Measurements from ENCODE around the gene FAM89B. TPM values are rescaled to one million over a fixed set of nuclear protein-coding genes. Genes with fewer than 3 reads are reported as not detected.

Gene FAM89B
- total RNA-seq, 4 donors from 2014 or later, result 57.8 to 73.3 (median 61.2) TPM

GRCh38 chr11:65549096-65549495 is 23.2 kb upstream of the FAM89B start:
- 75 to 86% methylated on average over 3 of the region's 3 CpGs for WGBS, 2 donors
- TF ChIP-seq CTCF (IDR thresholded peaks at IDR 0.05), result no peak
- no peak for TF ChIP-seq POLR2A (IDR thresholded peaks at IDR 0.05)

DNA sequence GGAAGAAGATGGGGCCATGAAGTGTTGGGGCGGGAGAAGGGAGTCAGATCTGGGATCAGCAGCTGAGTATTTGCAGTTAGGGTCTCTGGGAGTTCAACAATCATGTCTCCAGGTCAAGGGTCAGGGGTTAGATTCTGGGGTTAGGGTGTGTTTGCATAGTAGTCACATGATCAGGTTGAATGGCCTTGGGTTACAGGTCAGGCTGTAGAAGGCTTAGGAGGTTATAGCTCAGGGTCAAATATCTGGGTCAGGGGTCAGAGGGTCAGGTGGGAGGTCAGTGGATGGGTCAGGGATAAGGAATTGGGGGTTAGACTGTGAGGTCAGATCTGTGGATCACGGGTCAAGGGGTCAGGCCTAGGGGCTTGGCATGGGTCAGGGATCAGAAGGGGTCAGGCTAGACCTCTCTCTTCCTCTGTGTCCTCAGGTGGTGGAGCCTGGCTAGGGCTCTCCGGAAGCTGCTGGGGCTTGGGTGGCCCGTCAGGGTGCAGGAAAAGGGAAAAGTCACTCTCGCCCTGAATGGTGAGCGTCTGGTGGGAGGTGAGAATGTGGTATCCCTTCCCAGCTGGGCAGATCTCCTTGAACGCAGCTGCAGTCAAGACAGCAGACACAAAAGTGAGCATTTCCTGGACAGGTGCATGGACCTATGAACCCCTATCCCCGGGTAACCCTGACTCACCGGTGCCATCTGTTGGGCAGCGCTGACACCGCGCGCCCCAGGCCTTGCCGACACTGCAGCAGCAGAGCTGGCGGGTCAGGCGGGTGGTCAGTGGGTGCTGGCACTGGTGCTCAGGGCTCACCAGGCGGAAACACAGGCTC is 20.6 kb upstream of the FAM89B start:
- WGBS, 2 donors, result 59 to 66% methylated on average over 12 to 15 of the region's 17 CpGs
- intact Hi-C loops (cut with DNase I; ENCODE audit: low total_unique reads), result no loop called here
- no peak for DNase-seq (ENCODE audit: low spot score in 2 of 2)
- TF ChIP-seq POLR2A (IDR thresholded peaks at IDR 0.05), result no peak
- TF ChIP-seq CTCF (IDR thresholded peaks at IDR 0.05), result peak in 1 of 3 donors; percentile 21
- H3K4me3 ChIP-seq (ENCODE audit: low read depth, poor library complexity, severe bottlenecking), result no peak overlapping the region

More at GRCh38 chr11:65549096-65549495, 23.2 kb upstream of the FAM89B start:
- no peak for DNase-seq (ENCODE audit: low spot score in 2 of 2)
- intact Hi-C loops (cut with DNase I; ENCODE audit: low total_unique reads), result no loop called here
- H3K4me3 ChIP-seq (ENCODE audit: low read depth, poor library complexity, severe bottlenecking), result no peak overlapping the region

- TF ChIP-seq CTCF (IDR thresholded peaks at IDR 0.05), result no peak
- TF ChIP-seq POLR2A (IDR thresholded peaks at IDR 0.05), result no peak
- 83 to 88% methylated on average over 9 of the region's 9 CpGs for WGBS, 2 donors
- no peak overlapping the region for H3K4me3 ChIP-seq (ENCODE audit: low read depth, poor library complexity, severe bottlenecking)
- intact Hi-C loops (cut with DNase I; ENCODE audit: low total_unique reads), result no loop called here
- DNase-seq (ENCODE audit: low spot score in 2 of 2), result no peak
These were observed 19.9 kb upstream of the FAM89B start for GRCh38 chr11:65552388-65552951.

DNA sequence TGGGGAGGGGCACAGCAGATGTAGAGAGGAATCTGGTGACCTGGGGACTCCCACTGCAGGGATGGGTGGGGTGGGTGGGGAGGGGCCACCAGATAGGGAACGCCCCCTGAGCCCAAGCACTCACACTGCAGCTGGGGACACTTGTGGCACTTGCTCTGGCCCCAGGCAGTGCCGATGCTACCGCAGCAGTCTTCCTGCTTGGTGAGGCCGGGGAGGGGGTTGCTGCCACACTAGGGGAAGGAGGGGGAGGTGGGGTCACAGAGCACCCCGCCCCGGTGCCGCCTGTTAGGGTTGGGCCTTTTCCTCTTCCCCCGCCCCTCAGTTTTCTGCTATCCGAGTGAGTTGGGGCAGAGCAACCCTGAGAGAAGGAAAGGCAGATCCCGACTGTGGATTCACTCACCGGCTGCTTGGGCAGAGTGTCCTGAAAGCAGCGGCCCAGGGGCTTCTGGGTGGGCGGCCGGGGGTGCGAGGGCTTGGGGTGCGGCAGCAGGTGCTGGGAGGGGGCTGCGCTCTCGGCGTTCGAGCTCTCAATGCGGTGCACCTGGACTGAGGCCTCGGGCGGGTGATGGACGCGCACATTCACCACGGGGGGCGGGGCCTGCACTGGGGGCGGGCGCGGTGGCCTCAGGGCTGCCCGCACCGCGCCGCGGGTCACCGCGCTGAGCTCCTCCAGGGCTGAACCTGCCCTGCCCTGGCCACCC is 18.9 kb upstream of the FAM89B start:
- TF ChIP-seq POLR2A (IDR thresholded peaks at IDR 0.05) (no peak), CTCF (IDR thresholded peaks at IDR 0.05) (no peak)
- 64 to 69% methylated on average over 15 to 37 of the region's 37 CpGs for WGBS, 2 donors
- H3K4me3 ChIP-seq (ENCODE audit: low read depth, poor library complexity, severe bottlenecking), result no peak overlapping the region
- peak in 1 of 2 donors; percentile 87 for DNase-seq (ENCODE audit: low spot score in 2 of 2)
- intact Hi-C loops (cut with DNase I; ENCODE audit: low total_unique reads), result no loop called here

- DNase-seq (ENCODE audit: low spot score in 2 of 2), result no peak
- TF ChIP-seq POLR2A (IDR thresholded peaks at IDR 0.05) (no peak), CTCF (IDR thresholded peaks at IDR 0.05) (no peak)
- H3K4me3 ChIP-seq (ENCODE audit: low read depth, poor library complexity, severe bottlenecking), result no peak overlapping the region
- intact Hi-C loops (cut with DNase I; ENCODE audit: low total_unique reads), result no loop called here
- 83 to 90% methylated on average over 11 to 19 of the region's 27 CpGs for WGBS, 2 donors
These were observed 18.1 kb upstream of the FAM89B start for GRCh38 chr11:65554057-65554818.
